UCSD-AML1 (cell line): ENCODE measurements around the gene NXN.
"Not testable (repeated sequence)": the region's sequence is repeated elsewhere in the genome, so short reads cannot be mapped to it uniquely, and the experiment has no call there.

Source experiments
- DNase-seq: peaks from one replicate; lab custom pipeline; 2025; ENCODE audit not compliant: unreplicated experiment; lab: John Stamatoyannopoulos, UW

NXN gene

DNA sequence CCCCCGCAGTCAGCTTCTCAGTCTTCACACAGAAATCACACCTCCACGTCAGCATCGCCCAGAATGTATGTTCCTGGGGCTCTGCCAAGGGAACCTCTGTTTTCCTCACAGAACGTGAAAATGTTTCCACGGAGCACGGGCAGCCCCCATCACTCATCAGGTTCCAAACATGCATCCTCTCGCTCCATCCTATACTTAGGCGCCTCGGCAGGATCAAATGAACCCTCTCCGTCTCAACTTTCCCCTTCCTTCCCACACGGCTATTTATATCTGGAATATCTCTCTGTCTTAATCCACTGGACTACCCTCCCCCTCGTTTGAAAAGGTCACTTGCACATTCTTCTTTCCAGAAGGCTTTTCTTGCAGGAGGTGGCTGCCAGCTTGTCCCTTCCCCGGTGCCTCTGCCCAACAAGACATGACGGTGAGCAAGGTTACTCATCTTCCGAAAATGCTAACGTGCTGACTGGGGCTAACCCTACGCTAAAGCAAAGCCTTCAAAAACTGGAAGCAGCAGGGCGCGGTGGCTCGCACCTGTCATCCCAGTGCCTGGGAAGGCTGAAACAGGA lies 21.6 kb downstream of the NXN start:
- DNase-seq, result no peak

DNA sequence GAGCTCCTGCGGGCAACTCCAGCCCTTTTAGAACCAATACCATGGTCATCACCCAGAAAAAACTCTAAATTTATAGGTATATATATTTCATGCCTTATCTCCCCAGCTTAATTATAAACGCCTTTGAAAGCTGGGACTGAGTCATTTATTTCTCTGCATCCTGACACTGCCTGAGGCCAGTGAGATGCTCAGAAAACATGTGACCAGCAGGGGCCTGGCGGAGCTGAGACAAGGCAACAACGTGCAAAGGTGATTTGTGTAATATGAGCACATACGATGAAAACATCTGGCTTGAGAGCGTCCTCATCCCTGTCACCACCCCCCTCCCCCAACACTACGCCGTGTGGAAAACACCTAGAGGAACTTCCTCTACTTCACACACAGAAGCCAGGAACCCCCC lies 22.7 kb downstream of the NXN start:
- no peak for DNase-seq

DNA sequence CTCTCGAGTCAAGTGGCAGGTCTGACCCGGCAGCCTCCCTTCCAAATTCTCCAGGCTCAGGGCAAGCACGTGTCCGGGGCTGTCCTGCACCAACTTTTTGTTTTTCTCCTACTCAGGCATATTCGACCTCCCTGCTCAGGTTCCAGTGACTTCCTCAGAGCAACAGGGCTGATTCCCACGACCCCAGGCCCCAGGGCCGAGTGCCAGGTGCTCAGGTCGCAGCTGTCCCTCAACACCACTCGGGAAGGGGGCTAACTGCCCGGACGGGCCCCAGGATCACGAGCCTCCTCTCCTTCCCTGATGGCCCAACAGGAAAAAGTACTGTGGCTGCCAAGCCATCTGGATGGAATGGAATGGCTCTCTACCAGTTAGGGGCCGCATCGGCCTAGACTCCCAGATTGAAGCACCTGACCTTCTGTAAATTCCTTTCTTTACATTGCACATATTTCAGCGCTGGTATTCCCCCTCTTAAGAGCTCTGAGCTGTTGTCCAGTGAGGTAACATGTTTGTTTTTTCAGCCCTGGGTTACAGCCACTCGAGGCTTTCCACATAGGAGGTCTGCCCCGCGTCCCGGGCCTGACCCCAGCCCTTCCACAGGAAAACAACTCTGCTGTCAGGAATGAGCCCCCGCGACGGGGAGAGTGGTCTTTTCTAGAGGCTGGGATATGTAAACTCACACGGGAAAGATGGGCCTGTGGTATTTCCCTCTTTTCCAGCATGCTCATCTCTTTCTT lies 25.0 kb downstream of the NXN start:
- DNase-seq, result no peak

DNA sequence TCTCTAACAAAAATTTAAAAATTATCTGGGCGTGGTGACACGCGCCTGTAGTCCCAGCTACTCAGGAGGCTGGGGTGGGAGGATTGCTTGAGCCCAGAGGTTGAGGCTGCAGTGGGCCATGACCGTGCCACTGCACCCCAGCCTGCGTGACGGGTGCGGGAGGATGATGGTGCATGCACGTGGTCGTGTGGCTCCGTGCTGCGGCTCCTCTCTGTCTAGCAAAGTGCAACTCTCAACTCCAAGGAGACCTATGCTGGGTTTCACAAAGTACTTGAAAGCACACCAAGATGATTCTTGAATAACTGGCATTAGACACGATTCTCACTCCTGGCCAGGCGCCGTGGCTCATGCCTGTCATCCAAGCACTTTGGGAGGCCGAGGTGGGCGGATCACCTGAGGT lies 25.8 kb downstream of the NXN start:
- DNase-seq, result no peak

DNA sequence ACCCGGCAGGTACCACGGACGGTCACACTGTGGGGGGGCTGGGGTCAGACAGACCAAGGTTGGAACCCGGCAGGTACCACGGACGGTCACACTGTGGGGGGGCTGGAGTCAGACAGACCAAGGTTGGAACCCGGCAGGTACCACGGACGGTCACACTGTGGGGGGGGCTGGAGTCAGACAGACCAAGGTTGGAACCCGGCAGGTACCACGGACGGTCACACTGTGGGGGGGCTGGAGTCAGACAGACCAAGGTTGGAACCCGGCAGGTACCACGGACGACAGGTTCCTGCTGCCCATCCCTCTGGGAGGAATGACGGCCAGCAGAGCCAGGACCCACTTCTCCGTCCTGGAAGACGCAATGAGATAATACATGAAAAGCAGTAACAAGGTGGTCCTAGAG lies 27.0 kb downstream of the NXN start:
- not testable (repeated sequence) for DNase-seq

DNA sequence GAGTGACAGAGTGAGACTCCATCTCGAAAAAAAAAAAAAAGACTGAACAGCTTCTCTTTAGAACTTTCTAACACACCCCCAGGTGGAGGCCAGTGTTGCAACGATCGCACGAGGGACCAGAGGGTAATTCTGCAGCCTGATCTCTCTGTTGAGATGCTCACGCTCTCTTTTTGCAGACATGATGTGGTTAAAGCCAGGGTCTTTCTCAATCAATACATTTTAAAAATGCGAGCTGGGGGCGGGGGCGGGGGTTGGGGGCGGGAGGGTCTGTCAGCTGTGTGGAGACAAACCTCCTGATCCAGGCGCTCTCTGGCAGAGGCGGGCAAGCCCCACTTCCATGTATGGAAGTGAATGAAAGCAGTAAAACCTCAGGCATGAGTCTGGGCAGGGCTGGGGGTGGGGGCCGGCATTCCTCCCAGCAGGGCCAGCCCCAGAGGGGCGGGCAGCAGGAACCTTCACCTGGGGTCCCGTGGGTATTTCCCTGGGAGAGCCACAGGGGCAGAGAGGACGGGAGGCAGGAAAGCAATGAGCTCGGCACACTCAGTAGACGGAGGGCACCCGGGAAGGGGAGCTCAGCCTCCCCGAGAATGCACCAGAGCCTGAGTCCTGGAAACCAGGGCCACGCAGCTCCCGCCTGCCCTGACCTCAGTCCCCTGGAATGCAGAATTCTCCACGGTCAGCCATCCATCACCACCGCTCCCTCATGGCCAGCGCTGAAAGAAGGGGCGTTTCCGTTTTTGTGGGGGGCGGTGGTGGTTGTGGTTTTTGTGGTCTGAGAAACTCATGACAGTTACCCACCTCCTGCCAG lies 28.0 kb downstream of the NXN start:
- DNase-seq, result peak; percentile 25

DNA sequence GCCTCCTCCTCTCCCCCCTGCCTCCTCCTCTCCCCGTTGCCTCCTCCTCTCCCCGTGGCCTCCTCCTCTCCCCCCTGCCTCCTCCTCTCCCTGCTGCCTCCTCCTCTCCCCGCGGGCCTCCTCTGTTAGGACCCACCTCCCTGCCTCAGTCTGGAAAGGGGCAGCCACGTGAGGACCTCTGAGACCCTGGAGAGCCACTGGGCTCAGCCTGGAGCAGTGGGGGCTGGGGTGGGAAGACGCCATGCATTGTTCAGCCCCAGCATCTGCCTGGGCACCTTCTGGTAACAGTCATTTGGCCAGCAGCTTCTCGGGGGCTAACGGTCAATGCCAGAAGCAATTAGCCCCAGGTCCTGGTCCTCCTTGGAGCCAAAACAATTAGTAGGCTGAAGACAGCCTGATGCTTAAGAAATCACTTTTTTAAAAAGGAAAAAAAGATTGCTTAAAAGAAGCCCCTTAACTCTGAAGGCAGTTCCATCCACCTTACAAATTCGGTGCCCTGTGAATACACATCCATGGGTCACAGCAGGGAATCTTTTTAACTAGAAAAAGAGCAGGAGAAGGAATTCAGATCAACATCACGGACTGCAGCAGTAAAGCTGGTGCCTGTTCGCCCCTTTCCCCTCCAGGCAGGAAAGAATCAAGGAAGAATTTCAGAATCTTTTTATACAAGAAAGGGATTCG lies 29.8 kb downstream of the NXN start:
- DNase-seq, result no peak

DNA sequence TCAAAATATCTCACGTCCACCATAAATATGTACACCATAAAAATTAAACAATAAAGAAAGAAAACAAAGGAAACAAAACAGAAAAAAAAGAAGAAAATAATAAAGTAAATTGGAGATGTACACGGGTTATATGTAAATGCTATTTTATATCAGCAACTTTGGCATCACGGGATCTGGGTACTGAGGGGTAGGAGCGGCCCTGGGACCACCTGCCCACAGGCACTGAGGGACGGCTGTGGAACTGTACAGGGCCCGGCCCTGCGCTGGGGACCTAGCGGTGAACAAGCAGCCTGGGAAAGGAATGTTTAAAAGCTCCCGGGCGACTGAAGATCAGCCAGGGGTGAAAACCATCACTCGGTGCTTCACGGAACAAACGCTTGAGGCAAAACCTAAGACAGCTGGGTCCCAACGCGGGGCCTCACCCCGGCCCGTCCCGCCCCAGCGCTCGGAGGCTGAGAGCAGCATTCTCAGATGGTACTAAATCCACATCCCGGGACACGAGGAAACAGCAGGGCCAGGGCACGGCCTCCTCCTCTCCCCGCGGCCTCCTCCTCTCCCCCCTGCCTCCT lies 31.2 kb downstream of the NXN start:
- DNase-seq, result no peak

DNA sequence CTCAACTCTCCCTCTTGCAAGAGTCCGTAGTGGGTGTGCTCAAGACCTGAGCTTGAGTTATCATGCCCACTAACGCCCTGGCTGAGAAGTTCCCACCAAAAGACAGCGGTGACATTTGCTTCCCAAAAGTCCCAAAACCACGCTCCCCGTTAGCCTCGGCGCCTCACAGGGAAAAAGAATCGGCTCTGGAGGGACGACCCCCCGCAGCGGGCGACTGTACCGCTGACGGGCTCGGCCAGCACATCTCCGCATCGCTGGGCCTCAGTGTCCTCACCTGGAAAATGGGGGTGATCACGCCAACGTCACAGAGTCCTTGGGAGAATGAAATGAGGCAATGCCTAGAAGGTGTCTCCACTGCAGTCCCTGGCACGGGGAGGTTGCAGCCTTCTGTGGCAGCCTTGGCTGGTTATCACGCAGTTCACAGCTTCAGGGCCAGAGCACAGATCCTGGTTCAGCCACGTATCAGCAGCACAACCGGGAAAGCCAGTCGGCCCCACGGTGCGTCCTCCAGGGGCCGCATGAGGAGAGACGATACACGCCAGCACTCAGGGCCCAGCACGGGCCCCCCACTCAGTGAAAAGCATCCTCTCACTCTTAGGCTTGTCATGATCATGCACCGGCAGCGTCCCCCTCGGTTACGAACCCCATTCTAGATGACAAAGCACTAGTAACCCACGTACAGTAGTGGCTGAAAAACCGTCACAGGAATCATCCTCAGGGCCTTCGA lies 32.9 kb downstream of the NXN start:
- no peak for DNase-seq

DNA sequence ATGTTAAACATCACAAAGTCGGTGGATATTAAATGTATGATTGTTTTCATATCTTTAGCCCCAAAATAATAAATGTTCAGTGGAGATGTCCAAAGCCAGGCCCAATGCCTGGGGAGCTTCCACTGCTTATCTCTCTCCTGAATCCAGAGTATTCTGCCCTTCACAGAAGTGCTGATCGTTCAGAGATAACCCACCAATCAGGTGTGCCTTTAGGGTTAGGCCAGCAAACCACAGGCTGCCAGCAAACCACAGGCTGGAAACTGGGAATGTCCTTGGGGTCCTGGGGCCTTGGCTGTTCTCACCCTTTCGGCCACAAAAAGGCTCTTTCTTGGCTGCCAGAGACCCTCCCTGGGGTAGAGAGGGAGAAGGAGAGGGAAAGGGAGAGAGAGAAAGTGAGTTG lies 33.9 kb downstream of the NXN start:
- DNase-seq, result no peak

DNA sequence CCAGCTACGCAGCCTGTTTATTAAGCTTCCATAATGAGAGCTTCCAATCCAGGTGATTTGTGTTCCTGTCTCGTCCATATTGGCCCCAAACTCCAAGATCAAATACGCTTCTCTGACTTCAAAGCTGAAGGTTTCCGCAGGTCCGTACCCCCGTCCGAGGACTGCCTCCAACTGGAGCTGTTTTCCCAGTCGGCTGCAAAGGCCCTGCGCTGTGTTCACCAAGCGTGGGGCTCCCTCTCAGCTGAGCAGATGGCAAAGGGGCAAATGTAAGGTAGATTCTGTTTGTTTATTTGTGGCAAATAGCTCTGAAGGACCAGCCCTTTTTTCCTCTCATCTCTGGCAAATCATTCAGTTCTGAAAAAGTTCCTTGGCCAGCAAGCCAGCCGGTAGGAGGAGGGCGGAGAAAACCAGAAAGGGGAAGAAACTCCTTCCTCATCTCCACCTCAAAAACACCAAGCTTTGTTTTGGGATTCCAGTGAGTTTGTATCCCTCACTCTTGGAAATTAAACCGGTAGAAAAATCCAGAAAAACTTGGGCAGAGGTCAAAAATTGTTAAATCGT lies 35.2 kb downstream of the NXN start:
- DNase-seq, result no peak

DNA sequence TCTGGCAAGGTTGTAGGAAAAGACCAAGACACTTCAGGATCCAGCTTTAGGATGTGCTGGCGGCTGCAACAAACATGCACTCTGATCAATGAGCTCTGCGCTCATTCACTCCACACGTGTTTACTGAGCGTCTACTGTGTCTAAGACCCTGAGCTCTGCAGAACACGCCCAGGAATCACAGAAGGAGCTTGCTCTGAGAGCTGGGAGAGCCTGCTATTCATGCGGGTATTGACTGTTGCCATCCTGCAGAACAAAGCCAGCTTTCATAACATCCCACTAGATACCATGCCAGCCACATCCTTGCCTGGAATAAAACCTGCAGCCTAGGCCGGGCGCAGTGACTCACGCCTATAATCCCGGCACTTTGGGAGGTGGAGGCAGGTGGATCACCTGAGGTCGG lies 44.1 kb downstream of the NXN start:
- DNase-seq, result no peak

DNA sequence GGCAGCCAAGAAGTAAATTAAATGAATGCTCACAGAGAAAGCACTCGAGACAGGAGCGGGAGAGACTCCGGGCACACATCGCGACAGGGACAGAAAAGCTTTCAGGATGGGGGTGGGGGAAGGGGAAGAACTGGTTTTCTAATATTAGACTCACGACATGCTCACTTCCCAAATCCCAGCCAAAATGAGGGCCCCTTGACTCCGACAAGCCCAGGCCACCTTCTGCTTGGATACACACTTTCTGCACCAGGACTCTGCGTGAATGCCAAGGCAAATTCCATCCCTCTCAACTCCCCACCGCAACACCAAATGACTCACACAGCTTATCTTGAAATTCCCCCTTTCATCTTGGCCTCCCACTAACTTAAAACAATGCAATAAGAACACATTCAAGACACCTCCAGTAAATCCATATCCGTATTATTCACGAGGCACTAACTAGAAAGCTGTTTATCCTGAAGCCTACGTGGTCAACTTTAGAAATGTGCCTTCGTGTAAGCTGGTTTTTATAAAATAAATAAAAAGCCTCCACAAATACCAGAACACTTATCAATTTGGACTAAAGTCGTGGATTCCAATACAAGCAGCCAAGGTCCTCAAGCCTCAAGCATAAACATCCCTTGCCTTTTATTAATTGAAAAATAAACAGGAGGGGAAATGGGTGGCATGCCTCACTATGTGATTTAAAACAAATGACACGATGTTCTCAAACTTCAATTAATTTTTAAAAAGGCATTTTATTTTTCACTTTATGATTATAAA lies 46.1 kb downstream of the NXN start:
- DNase-seq, result no peak

DNA sequence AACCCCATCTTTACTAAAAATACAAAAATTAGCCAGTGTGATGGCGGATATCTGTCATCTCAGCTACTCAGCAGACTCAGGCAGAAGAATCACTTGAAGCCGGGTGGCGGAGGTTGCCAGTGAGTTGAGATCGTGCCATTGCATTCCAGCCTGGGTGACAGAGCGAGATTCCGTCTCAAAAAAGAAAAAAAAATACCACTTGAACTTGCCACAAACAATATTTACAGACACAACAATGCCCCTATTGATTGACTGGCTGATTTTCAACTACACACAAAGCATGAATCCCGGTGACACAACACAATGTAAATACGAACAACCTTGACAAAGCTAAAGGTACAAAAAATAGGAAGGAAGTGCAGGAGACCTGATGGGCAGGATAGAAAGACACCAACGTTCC lies 49.3 kb downstream of the NXN start:
- DNase-seq, result no peak

DNA sequence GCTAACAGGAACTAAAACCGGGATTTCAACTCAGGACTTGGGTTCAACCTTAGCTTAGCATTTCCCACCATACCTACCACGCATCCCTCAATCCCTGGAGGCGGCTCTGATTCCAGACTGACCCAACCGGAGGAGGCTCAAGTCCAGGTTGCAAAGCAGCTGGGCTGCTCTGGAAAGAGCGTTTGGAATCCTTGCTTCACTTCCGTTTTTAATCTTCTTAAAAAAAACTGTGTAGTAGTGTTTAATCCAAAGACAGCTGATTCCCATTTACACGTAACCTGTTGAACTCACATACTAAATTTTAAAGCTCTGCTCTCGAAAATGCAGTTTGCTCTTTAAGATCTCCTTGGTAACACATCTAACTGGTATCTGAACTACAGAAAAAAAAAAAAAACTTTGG lies 50.0 kb downstream of the NXN start:
- no peak for DNase-seq

DNA sequence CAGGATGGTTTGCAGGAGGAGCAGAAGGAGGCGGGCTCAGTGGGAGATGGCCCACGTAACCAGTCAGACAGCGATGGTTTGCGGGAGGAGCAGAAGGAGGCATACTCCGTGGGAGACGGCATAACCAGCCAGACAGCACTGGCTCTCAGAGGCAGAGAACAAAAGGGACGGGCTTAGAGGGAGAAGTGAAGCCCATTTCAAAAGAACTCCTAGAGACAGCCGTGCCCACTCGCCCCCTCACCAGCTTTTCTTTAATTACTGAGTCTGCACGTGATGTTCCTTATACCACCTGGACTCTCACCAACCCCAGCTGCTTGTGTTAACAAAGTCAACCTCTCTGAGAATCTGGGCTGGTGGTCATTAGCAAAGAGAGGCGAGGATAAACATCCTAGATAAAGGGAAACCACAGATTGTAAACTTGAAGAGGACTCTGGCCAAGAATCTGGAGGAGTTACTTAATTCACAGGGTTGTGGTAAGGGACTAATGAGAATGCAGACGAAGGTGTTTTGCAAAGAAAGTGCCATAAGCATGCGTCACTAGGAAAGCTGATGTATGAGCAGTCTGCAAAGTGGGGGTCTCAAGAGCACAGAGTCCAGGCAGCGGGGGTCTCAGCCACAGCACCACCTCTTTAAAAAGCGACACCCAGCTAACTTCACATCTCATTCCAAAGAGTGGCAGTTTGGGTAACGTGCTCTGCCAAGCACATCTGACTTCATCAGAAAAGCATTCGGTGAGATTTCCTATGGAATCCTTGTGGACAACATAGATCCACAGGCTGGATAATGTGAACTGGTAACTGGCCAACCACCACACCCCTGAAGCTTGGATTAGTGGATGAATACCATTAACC lies 51.7 kb downstream of the NXN start:
- DNase-seq, result no peak

DNA sequence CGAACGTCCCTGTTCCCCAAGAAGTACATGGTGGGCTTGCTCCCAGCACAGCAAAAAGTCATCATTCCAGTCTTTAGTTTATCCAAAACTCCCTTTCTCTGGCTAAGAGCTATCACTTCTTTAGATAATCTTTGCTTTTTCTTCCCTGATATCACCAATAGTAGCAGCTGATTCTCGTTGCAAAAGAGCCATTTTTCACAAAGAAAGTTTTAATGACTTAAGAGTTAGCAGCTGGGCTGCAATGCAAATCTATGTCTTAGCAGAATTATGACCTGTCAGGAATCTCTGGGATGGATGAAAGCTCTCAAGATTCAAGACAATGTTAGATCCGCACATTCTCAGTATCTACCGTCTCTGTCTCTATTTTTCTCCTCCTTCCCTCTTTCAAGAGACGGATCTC lies 53.8 kb downstream of the NXN start:
- no peak for DNase-seq

DNA sequence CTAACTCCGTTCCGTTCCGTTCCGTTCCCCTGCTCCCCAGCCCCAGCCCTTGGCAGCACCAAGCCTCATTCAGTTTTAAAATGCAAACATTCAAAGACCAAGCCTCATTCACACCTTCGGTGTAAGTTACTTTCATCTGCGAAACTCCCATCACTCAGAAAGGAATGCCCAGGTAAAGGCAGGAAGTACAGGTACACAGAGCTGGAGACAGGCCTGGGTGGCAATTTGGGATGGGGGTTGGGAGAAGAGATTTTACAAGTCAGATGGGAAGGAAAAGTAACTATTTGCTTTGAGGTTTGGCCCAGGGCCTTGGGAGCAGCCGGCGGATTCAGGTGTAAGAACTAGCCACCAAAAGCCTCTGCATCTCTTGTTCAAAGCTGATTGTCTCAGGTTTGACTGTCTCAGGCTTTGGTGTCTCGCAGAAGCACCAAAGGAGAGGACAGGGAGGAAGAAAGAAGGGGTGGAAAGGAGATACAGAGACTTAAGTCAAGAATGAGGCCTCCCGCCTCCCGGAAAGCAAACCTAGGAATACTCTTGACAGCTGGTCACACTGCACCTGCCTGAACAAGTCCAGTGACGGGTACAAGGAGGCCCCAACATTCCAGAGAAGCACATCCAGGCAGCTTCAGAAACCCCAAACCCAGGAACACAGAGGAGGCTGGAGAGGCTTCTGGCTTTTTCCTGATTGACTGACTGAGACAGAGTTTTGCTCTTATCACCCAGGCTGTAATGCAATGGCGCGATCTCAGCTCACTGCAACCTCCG lies 54.7 kb downstream of the NXN start:
- no peak for DNase-seq
